Osteocyte (in vitro differentiated cells): ENCODE results near the gene PEX14. TPM values are rescaled to one million over a fixed set of nuclear protein-coding genes. Genes with fewer than 3 reads are reported as not detected.

Experiments
- DNase-seq: peaks from one replicate; pipeline ENCODE4 v3.0.0; 2021; ENCODE audit warnings: mixed read lengths; ENCODE audit not compliant: unreplicated experiment; ENCODE audit errors: extremely low spot score
- H3K27ac Mint-ChIP-seq: one replicate; pipeline ENCODE4 v1.8.0; 2021; ENCODE audit warnings: mild to moderate bottlenecking, mixed read lengths; ENCODE audit not compliant: unreplicated experiment
- H3K27me3 Mint-ChIP-seq: one replicate; pipeline ENCODE4 v1.8.0; 2021; ENCODE audit warnings: mixed read lengths; ENCODE audit not compliant: unreplicated experiment
- H3K36me3 Mint-ChIP-seq: one replicate; pipeline ENCODE4 v1.8.0; 2021; ENCODE audit warnings: mixed read lengths; ENCODE audit not compliant: unreplicated experiment
- H3K4me1 Mint-ChIP-seq: one replicate; pipeline ENCODE4 v1.8.0; 2021; ENCODE audit warnings: mixed read lengths; ENCODE audit not compliant: unreplicated experiment
- H3K4me3 Mint-ChIP-seq: one replicate; pipeline ENCODE4 v1.8.0; 2021; ENCODE audit warnings: mild to moderate bottlenecking, moderate library complexity, mixed read lengths; ENCODE audit not compliant: unreplicated experiment
- H3K9me3 Mint-ChIP-seq: one replicate; pipeline ENCODE4 v1.8.0; 2021; ENCODE audit warnings: mixed read lengths; ENCODE audit not compliant: unreplicated experiment
- total RNA-seq: library from RNA; stranded (reverse); gene quantifications from 2 replicates; pipeline ENCODE4 v1.2.1, GENCODE V29; 2021
- TF ChIP-seq, protein P1 (sequence below): fragments of 200-600 bp; sonication (generic); IDR thresholded peaks from 2 replicates; pipeline ENCODE4 v1.5.0; 2021; ENCODE audit warnings: antibody characterized with exemption, mild to moderate bottlenecking, moderate library complexity

PEX14 gene
- total RNA-seq, 1 donor from 2014 or later, result 22.2 TPM

DNA sequence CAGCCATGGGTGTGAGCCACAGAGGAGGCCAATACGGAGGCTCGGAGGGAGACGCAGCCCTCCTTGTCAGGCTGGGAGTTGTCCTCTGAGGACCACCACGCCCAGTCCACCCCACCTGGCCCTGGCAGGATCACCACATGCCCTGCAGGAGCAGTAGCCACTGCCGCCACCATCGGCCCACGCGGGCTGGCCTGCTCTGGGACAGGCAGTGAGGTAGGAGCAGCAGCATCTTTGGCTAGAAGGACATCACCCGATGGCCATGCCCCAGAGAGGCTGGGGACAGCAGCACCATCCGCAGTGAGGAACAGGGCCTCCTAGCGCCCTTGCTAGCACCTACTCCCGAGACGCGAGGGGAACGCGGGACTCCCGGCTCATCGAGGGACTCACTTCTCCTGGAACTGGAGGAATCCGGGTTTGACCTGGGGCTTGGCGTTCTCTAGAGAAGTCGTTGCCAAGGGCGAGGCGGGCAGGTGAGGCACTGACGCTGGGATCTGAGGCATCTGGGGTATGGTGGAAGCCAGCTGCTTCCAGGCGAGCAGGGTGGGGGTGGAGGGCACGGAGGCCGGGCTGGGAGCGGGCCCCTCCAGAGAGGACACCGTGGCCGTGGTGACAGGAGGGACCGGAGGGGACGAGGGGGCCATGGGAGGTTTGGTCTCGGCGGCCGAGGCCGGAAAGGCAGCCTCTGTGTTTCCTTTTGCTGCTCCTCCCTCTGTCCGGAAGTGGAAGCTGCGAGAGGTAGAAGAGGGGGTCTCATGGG is 172.8 kb downstream of the PEX14 start:
- no peaks in the 10 kb centered on the region for H3K9me3 Mint-ChIP-seq
- H3K27me3 Mint-ChIP-seq, result no peaks in the 10 kb centered on the region
- H3K4me1 Mint-ChIP-seq, result peaks cover 5% of the 10 kb centered on the region
- no peak overlapping the region for H3K4me3 Mint-ChIP-seq
- no peaks in the 10 kb centered on the region for H3K36me3 Mint-ChIP-seq
- DNase-seq, result no peak
- TF ChIP-seq, protein P1, sequence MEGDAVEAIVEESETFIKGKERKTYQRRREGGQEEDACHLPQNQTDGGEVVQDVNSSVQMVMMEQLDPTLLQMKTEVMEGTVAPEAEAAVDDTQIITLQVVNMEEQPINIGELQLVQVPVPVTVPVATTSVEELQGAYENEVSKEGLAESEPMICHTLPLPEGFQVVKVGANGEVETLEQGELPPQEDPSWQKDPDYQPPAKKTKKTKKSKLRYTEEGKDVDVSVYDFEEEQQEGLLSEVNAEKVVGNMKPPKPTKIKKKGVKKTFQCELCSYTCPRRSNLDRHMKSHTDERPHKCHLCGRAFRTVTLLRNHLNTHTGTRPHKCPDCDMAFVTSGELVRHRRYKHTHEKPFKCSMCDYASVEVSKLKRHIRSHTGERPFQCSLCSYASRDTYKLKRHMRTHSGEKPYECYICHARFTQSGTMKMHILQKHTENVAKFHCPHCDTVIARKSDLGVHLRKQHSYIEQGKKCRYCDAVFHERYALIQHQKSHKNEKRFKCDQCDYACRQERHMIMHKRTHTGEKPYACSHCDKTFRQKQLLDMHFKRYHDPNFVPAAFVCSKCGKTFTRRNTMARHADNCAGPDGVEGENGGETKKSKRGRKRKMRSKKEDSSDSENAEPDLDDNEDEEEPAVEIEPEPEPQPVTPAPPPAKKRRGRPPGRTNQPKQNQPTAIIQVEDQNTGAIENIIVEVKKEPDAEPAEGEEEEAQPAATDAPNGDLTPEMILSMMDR, result no peak
- no peak overlapping the region for H3K27ac Mint-ChIP-seq

DNA sequence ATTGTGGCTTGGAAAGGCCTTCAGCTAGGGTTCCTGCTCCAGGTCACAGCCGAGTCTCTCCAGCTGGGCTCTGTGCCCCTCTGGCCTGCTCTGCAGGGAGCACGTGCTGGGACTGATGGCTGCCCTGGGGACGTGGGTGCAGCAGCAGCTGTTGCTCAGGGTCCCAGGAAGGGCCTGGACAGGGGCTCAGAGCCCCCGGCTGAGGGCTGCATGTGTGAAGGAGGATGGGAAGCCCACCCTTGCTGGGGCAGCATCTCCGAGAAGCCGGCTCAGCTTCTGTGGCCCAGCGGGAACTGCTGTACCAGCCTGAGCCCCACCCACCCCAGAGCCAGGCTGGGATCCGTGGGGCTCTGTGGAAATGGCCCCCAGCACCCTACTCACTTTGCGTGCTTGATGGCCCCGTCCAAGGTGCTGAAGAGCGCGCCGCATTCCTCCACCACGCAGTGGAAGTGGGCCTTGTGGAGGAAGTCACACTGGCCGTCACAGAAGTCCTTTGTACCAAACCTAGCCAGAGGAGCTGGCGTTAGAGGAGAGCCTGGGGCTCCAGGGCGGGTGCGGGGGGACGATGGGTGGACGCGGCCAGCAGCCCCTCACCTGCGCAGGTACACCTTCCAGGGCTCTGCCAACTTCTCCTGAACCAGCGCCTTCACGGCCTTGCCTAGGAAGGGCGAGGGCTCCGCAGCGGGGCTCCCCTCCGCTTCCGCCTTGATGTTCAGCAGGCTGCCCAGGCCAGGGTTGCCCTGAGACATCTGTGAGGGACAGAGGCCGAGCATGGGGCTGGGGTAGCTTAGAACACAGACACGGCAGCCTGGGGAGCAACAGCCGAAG is 174.2 kb downstream of the PEX14 start:
- no peak overlapping the region for H3K27ac Mint-ChIP-seq
- H3K4me1 Mint-ChIP-seq, result peaks cover 5% of the 10 kb centered on the region
- no peak for DNase-seq
- TF ChIP-seq, protein P1, result no peak
- H3K9me3 Mint-ChIP-seq, result no peaks in the 10 kb centered on the region
- no peaks in the 10 kb centered on the region for H3K27me3 Mint-ChIP-seq
- no peaks in the 10 kb centered on the region for H3K36me3 Mint-ChIP-seq
- H3K4me3 Mint-ChIP-seq, result no peak overlapping the region

DNA sequence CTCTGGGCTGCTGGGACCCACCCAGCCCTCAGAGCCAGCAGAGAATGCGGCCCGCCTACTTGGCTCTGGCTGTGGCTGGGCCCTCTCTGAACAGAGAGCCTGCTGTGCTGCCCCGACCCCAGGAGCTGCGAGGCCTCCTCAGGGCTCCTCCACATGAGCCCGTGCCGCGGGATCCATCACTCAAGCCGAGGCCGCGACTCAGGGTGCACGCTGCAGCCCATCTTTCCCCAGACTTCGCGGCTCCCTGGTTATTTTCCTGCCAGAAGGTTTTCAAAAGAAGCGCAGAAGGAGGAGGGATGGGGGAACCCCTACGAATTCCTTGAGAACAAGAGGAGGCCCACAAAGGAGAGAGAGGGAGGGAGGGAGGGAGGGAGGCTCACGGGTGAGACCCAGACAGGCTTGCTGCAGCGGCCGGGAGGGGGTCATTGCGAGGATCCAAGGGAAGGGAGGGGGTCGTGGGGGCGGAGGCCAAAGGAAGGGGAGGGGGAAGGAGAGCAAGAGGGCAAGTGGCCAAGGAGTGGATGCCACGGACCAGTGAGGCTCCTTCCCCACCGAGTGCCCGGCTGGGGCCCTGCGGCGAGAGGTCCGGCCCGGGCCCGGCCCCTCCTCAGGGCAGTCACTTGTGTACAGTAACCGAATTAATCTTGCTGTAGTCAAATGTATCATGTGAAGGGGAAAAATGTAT is 174.9 kb downstream of the PEX14 start:
- no peak for DNase-seq
- Mint-ChIP-seq H3K27ac (no peak overlapping the region), H3K4me1 (peaks cover 5% of the 10 kb centered on the region), H3K27me3 (no peaks in the 10 kb centered on the region), H3K4me3 (no peak overlapping the region), H3K9me3 (no peaks in the 10 kb centered on the region), H3K36me3 (no peaks in the 10 kb centered on the region)
- TF ChIP-seq, protein P1, result no peak

DNA sequence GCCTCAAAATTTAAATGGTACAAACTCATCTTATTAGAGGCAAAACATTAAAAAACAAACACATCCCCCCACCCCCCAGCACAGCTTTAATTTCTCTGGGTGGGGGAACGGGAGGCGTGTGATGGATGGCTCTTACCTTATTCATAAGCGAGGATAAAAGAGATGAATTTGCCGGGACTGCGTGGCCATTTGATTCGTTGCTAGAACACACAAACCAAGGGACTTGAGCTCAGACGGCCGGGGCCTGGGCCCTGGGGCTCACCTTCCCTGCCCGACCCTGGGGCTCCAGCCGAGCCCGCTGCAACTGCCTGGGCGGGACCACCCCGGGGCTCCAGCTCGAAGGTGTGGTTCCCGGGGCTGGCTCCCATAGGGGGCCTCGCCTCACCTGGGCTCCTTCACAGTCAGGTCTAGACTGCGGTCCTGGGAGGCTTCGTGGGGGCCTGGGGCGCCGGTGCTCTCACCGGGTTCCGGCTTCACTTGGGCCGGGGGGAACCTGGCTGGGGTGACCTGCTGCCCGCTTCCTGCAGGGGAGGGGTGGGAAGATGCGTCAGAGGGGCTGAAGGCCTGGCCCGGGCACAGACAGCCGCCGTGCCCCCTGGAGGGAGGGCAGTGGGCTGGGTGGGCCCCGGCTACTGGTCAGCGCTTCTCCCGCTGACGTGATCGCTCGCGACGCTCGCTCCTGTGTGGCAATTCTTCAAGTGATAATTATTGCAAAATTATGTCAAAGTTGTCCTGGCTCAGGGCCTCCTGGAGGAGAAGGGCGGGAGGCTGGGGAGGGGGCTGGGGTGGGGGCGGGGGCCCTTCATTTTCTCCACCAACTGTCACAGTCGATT is 176.0 kb downstream of the PEX14 start:
- TF ChIP-seq, protein P1, result no peak
- Mint-ChIP-seq H3K4me1 (peaks cover 5% of the 10 kb centered on the region), H3K27me3 (no peaks in the 10 kb centered on the region), H3K36me3 (no peaks in the 10 kb centered on the region), H3K4me3 (no peak overlapping the region), H3K27ac (no peak overlapping the region), H3K9me3 (no peaks in the 10 kb centered on the region)
- DNase-seq, result no peak
